Neuronal stem cell (in vitro differentiated cells): ENCODE data around the gene AUP1.
A peak's percentile ranks its signal among the peaks of the same experiment; 100 is the strongest.

Experiments used
- DNase-seq: peaks from one replicate; pipeline ENCODE4 v3.0.0-alpha.2; 2013; ENCODE audit warnings: low spot score
- H2AFZ ChIP-seq: one replicate; pipeline ENCODE4 v1.6.1; 2013; ENCODE audit warnings: mild to moderate bottlenecking, low read length, inconsistent platforms
- H2AK5ac ChIP-seq: 2 replicates; pipeline ENCODE4 v1.6.1; 2013; ENCODE audit warnings: low read depth, mild to moderate bottlenecking, inconsistent platforms, low read length, moderate library complexity, mixed read lengths
- H2BK120ac ChIP-seq: 2 replicates; pipeline ENCODE4 v1.6.1; 2013; ENCODE audit warnings: low read depth, mild to moderate bottlenecking, inconsistent platforms, low read length, moderate library complexity, mixed read lengths
- H2BK12ac ChIP-seq: one replicate; pipeline ENCODE4 v1.6.1; 2013; ENCODE audit warnings: low read length, inconsistent platforms
- H2BK15ac ChIP-seq: 2 replicates; pipeline ENCODE4 v1.6.1; 2013; ENCODE audit warnings: mild to moderate bottlenecking, low read length, inconsistent platforms, mixed read lengths
- H2BK5ac ChIP-seq: one replicate; pipeline ENCODE4 v1.6.1; 2013; ENCODE audit warnings: inconsistent platforms, mild to moderate bottlenecking, low read length, moderate library complexity
- H3K14ac ChIP-seq: one replicate; pipeline ENCODE4 v1.6.1; 2013; ENCODE audit warnings: low read length, inconsistent platforms
- H3K18ac ChIP-seq: 2 replicates; pipeline ENCODE4 v1.6.1; 2013; ENCODE audit warnings: low read length, inconsistent platforms
- H3K23ac ChIP-seq: 2 replicates; pipeline ENCODE4 v1.6.1; 2013; ENCODE audit warnings: low read depth, mild to moderate bottlenecking, mixed read lengths, low read length, inconsistent platforms; ENCODE audit not compliant: poor library complexity
- H3K27ac ChIP-seq: replicated peaks from 3 replicates; pipeline ENCODE4 v1.5.1; 2013; ENCODE audit warnings: low read length, inconsistent platforms
- H3K27me3 ChIP-seq, 3 experiments: 2 replicates each; pipeline ENCODE4 v1.6.1; 2013; ENCODE audit warnings: low read length in 3 of 3, mild to moderate bottlenecking in 2 of 3, inconsistent platforms in 1 of 3, low read depth in 1 of 3, mixed read lengths in 1 of 3, moderate library complexity in 1 of 3; ENCODE audit not compliant: control insufficient read depth in 3 of 3, insufficient read depth in 3 of 3
- H3K36me3 ChIP-seq, 2 donors: replicated peaks in 1 of 2; 2 replicates each; pipeline ENCODE4 v1.6.1; 2013; ENCODE audit warnings: low read length in 2 of 2; ENCODE audit not compliant: control insufficient read depth in 2 of 2, insufficient read depth in 2 of 2
- H3K4ac ChIP-seq: 2 replicates; pipeline ENCODE4 v1.6.1; 2013; ENCODE audit warnings: inconsistent platforms, mild to moderate bottlenecking, low read length, moderate library complexity
- H3K4me1 ChIP-seq, 2 donors: 1 replicate in 1 of 2; 2 replicates in 1 of 2; pipeline ENCODE4 v1.6.1; 2013; ENCODE audit warnings: low read length in 2 of 2, low read depth in 1 of 2; ENCODE audit not compliant: control insufficient read depth in 2 of 2, insufficient read depth in 1 of 2
- H3K4me2 ChIP-seq: one replicate; pipeline ENCODE4 v1.6.1; 2013; ENCODE audit warnings: mild to moderate bottlenecking, low read length, inconsistent platforms; ENCODE audit not compliant: insufficient read depth, poor library complexity, severe bottlenecking
- H3K4me3 ChIP-seq, 2 donors: 2 replicates each; pipeline ENCODE4 v1.5.1; 2013; ENCODE audit warnings: low read length in 2 of 2, mild to moderate bottlenecking in 2 of 2, inconsistent platforms in 1 of 2, moderate library complexity in 1 of 2
- H3K79me1 ChIP-seq: one replicate; pipeline ENCODE4 v1.6.1; 2013; ENCODE audit warnings: low read depth, mild to moderate bottlenecking, inconsistent platforms, low read length, moderate library complexity
- H3K9ac ChIP-seq: one replicate; pipeline ENCODE4 v1.6.1; 2013; ENCODE audit warnings: mild to moderate bottlenecking, low read depth, low read length, inconsistent platforms; ENCODE audit not compliant: poor library complexity
- H3K9me3 ChIP-seq, 2 donors: replicated peaks in 1 of 2; 2 replicates each; pipeline versions ENCODE3 to v1.6.1; 2013; ENCODE audit warnings: low read length in 2 of 2, mild to moderate bottlenecking in 2 of 2, inconsistent platforms in 1 of 2, low read depth in 1 of 2, mixed read lengths in 1 of 2, moderate library complexity in 1 of 2; ENCODE audit not compliant: control insufficient read depth in 2 of 2, insufficient read depth in 1 of 2
- H4K8ac ChIP-seq: one replicate; pipeline ENCODE4 v1.6.1; 2013; ENCODE audit warnings: low read depth, mild to moderate bottlenecking, inconsistent platforms, low read length, moderate library complexity
- H4K91ac ChIP-seq: one replicate; pipeline ENCODE4 v1.6.1; 2013; ENCODE audit warnings: low read length, low read depth, mild to moderate bottlenecking, inconsistent platforms; ENCODE audit not compliant: poor library complexity
- WGBS, 2 donors: extraction: QIAGEN DNeasy Blood & Tissue Kit; methylation state at CpG; one replicate each; pipeline ENCODE4 v1.1.7; 2013; ENCODE audit warnings: missing lambda C conversion rate in 2 of 2, mixed read lengths in 1 of 2; ENCODE audit not compliant: insufficient read length in 2 of 2, insufficient replicate concordance in 1 of 2; ENCODE audit errors: extremely low coverage in 2 of 2; 5-methylcytosine and 5-hydroxymethylcytosine counted together

The AUP1 gene

DNA sequence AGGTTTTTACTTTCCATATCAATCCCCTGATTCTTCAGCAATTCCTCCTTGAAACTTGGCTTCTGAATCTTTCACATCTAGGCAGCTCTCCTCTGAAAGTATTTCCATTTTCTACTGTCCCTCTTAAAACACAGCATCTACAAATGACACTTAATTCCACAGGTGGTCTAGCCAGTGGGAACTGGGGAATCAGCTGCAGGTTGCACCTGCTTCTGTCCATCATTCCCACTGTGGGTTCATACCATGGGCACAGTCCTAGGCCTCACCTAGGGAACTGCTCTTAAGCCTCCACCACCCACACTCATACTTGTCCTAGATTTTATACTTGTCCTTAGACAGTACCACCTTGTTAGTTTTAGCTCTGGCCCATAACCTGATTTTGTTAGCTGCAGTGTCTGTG, 22.0 kb upstream of the AUP1 start:
- no peak for DNase-seq
- no peak overlapping the region for H2BK12ac ChIP-seq
- no peak overlapping the region for H3K4ac ChIP-seq
- H3K18ac ChIP-seq: no peak overlapping the region
- H2AK5ac ChIP-seq: no peak overlapping the region
- no peak overlapping the region for H2BK15ac ChIP-seq
- no peak overlapping the region for H4K91ac ChIP-seq
- H4K8ac ChIP-seq: no peak overlapping the region
- no peak overlapping the region for H2BK120ac ChIP-seq
- no peak overlapping the region for H3K27ac ChIP-seq
- no peak overlapping the region for H3K23ac ChIP-seq
- H2BK5ac ChIP-seq: no peak overlapping the region
- peaks cover 13 to 41% of the 10 kb centered on the region in 2 donors for H3K36me3 ChIP-seq
- no peak overlapping the region for H3K4me2 ChIP-seq
- no peak overlapping the region for H3K14ac ChIP-seq
- no peaks in the 10 kb centered on the region for H3K9me3 ChIP-seq
- peaks cover 6% of the 10 kb centered on the region for H3K79me1 ChIP-seq
- no peak overlapping the region for H3K9ac ChIP-seq
- no peak overlapping the region for H2AFZ ChIP-seq
- peaks cover 9 to 24% of the 10 kb centered on the region in 2 donors for H3K4me1 ChIP-seq
- peaks cover 0 to 57% (median 4%) of the 10 kb centered on the region in 3 experiments for H3K27me3 ChIP-seq
- H3K4me3 ChIP-seq: no peak overlapping the region

DNA sequence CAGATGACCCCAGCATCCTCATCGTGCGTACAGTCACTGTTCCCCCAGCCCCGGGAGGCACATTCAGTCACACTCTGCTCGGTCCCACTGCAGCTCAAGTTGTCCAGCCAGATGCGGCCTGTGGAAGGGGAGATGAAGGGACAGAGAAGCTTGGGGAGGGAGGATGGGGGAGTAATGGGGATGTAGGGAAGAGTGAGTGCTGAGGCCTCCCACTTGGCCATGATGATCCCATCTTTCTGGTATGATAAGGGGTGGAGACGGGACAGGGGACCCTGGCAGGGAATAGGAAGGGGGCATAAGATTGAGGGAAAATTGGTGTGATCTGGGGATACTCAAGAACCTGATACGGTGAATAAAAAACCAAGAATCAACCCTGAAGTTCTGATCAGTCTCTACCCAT, 20.7 kb upstream of the AUP1 start:
- no peaks in the 10 kb centered on the region for H3K9me3 ChIP-seq
- no peak overlapping the region for H3K27ac ChIP-seq
- no peak overlapping the region for H3K4me2 ChIP-seq
- H3K18ac ChIP-seq: no peak overlapping the region
- no peak overlapping the region for H2AK5ac ChIP-seq
- no peak overlapping the region for H3K4me3 ChIP-seq
- no CpG with 5 or more reads among the region's 7 CpGs for WGBS, 2 donors
- H2BK120ac ChIP-seq: no peak overlapping the region
- peaks cover 4% of the 10 kb centered on the region for H3K79me1 ChIP-seq
- H4K91ac ChIP-seq: no peak overlapping the region
- peaks cover 4 to 21% of the 10 kb centered on the region in 2 donors for H3K4me1 ChIP-seq
- H3K23ac ChIP-seq: no peak overlapping the region
- H2BK12ac ChIP-seq: no peak overlapping the region
- H2BK5ac ChIP-seq: no peak overlapping the region
- peaks cover 11 to 33% of the 10 kb centered on the region in 2 donors for H3K36me3 ChIP-seq
- DNase-seq: no peak
- no peak overlapping the region for H3K4ac ChIP-seq
- no peak overlapping the region for H3K14ac ChIP-seq
- no peak overlapping the region for H2AFZ ChIP-seq
- H4K8ac ChIP-seq: no peak overlapping the region
- peaks cover 0 to 47% (median 0%) of the 10 kb centered on the region in 3 experiments for H3K27me3 ChIP-seq
- H2BK15ac ChIP-seq: no peak overlapping the region
- peak overlapping the region; percentile 32 for H3K9ac ChIP-seq

DNA sequence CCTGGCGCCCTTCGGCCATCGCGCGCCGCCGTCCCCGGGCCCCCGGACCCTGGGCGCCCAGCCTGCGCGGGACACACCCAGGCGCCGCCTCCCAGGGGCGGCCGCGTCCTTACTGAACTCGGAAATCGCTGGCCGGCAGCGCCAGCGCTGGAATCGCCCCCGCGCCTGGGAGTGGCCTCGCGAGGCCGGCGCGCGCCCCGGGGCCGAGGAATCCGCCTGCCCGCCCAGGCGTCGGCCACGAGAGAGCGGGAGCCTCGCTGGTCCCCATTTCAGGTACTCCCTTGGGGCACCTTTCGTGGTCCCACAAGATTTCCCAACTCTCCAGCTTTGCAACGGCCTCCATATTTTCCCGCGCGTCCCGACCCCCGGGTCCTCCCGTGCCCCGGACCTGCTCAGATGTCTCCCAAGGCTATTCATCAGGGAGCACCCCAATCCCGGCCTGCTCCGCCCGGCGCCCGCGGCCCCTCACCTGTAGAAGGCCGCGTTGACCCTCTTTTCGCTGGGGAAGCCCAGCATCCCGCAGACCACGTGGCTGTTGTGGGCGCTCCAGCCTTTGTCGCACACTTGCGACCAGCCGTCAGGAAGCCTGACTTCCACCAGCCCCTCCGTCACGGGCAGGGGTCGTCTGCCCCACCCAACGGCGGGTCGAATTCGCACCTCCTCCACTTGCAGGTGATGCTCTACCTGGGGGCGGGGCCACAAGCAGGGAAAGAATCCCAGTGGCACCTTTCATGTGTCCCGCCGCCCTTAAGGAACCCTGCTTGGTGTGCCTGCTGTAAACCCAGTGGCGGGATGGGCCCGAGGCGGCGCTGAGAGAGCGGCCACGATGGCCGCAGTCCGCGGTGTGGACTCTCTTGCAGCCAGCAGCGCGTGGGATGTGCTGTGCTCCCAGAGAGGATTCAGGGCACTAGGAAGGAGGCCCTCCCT, 19.7 kb upstream of the AUP1 start:
- Histone ChIP-seq H3K18ac (peak overlapping the region; percentile 88), H2BK15ac (peak overlapping the region; percentile 44), H2AK5ac (no peak overlapping the region), H4K8ac (no peak overlapping the region), H2BK12ac (peak overlapping the region; percentile 7), H3K14ac (peak overlapping the region; percentile 50), H3K4me2 (peak overlapping the region; percentile 84), H3K36me3 (peaks cover 11 to 33% of the 10 kb centered on the region in 2 donors), H3K4me1 (peaks cover 4 to 21% of the 10 kb centered on the region in 2 donors), H3K4ac (peak overlapping the region; percentile 26), H3K23ac (peak overlapping the region; percentile 6), H2AFZ (no peak overlapping the region), H2BK120ac (no peak overlapping the region), H2BK5ac (no peak overlapping the region), H3K4me3 (peak overlapping the region in 1 of 2 donors; percentile 77), H3K9ac (peak overlapping the region; percentile 74), H3K79me1 (peaks cover 4% of the 10 kb centered on the region), H3K27ac (no peak overlapping the region), H3K9me3 (no peaks in the 10 kb centered on the region), H4K91ac (peak overlapping the region; percentile 57), H3K27me3 (peaks cover 0 to 41% (median 0%) of the 10 kb centered on the region in 3 experiments)
- peak; percentile 49 for DNase-seq
- no CpG with 5 or more reads among the region's 85 CpGs for WGBS, 2 donors

DNA sequence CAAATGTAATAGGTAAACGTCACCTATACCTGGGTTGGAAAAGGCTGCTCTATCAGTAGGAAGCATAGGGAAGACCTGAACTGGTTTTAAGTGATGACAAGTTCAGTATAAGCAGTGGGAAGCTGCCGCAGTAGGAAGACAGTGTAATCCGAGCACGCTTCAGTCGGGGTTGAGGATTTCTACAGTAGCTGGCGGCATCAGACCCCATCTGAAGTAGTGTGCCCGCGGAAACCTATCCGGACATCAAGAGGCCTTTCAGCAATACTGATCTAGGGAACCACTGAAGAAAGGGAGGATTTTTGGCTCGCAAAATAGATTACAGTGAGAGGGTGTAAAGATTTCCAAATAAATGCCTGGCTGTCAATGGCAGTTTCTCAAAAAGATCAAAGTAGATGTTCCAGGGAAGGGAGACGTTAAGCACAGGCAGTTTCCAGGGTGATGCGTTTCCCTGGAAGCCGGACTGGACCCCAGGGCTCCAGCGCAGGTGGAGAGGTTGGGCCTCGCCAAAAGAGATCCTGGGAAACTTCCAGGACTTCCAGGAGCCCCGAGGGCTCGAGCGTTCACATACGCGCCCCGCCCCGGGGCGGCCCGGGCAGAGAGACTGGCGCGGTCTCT, 18.9 kb upstream of the AUP1 start:
- no peak overlapping the region for H2BK12ac ChIP-seq
- no peak for DNase-seq
- H3K79me1 ChIP-seq: peaks cover 4% of the 10 kb centered on the region
- H2BK120ac ChIP-seq: no peak overlapping the region
- no peak overlapping the region for H3K27ac ChIP-seq
- H4K8ac ChIP-seq: no peak overlapping the region
- no peak overlapping the region for H3K14ac ChIP-seq
- H3K27me3 ChIP-seq: peaks cover 0 to 41% (median 0%) of the 10 kb centered on the region in 3 experiments
- no peak overlapping the region for H2AK5ac ChIP-seq
- no peak overlapping the region for H3K4ac ChIP-seq
- no peak overlapping the region for H3K23ac ChIP-seq
- H3K18ac ChIP-seq: no peak overlapping the region
- H3K4me1 ChIP-seq: peaks cover 4 to 21% of the 10 kb centered on the region in 2 donors
- no peak overlapping the region for H2BK15ac ChIP-seq
- H3K9me3 ChIP-seq: no peaks in the 10 kb centered on the region
- peaks cover 11 to 33% of the 10 kb centered on the region in 2 donors for H3K36me3 ChIP-seq
- no peak overlapping the region for H2AFZ ChIP-seq
- no peak overlapping the region for H2BK5ac ChIP-seq
- H4K91ac ChIP-seq: no peak overlapping the region
- no CpG with 5 or more reads among the region's 26 CpGs for whole genome bisulfite sequencing, 2 donors
- peak overlapping the region in 1 of 2 donors; percentile 77 for H3K4me3 ChIP-seq
- H3K4me2 ChIP-seq: peak overlapping the region; percentile 84
- H3K9ac ChIP-seq: no peak overlapping the region
